Measurements from ENCODE around the gene MINDY4B.

- TF ChIP-seq POLR2A (IDR thresholded peaks at IDR 0.05; ENCODE audit: low read depth, low read length), result no peak
- TF ChIP-seq CEBPB (IDR thresholded peaks at IDR 0.05; ENCODE audit: low read depth, low read length), result no peak
- TF ChIP-seq USF2 (IDR thresholded peaks at IDR 0.05; ENCODE audit: low read depth, low read length), result no peak
- TF ChIP-seq CTCF (conservative IDR thresholded peaks at IDR 0.05; ENCODE audit: low read depth, low read length), result no peak
- no peak for TF ChIP-seq RAD21 (IDR thresholded peaks at IDR 0.05; ENCODE audit: low read length)
- TF ChIP-seq NFE2L2 (IDR thresholded peaks at IDR 0.05; ENCODE audit: low read depth, low read length), result no peak
- TF ChIP-seq RCOR1 (IDR thresholded peaks at IDR 0.05; ENCODE audit: insufficient replicate concordance, low read length), result no peak
- no peak for TF ChIP-seq MAZ (IDR thresholded peaks at IDR 0.05; ENCODE audit: borderline replicate concordance, low read depth, low read length)
- no peak for TF ChIP-seq BHLHE40 (IDR thresholded peaks at IDR 0.05; ENCODE audit: low read depth, low read length)
Measured at GRCh38 chr3:150840802-150841515, 64.3 kb downstream of the MINDY4B start.
